GM18511 (cell line): Measurements from ENCODE around the gene CD6.

Source experiments
- ATAC-seq: cut with Tn5 transposase; IDR thresholded peaks from one replicate; pipeline ENCODE4 v1.9.1; 2021; ENCODE audit warnings: mild to moderate bottlenecking, moderate library complexity; ENCODE audit not compliant: unreplicated experiment

The CD6 gene, protein sequence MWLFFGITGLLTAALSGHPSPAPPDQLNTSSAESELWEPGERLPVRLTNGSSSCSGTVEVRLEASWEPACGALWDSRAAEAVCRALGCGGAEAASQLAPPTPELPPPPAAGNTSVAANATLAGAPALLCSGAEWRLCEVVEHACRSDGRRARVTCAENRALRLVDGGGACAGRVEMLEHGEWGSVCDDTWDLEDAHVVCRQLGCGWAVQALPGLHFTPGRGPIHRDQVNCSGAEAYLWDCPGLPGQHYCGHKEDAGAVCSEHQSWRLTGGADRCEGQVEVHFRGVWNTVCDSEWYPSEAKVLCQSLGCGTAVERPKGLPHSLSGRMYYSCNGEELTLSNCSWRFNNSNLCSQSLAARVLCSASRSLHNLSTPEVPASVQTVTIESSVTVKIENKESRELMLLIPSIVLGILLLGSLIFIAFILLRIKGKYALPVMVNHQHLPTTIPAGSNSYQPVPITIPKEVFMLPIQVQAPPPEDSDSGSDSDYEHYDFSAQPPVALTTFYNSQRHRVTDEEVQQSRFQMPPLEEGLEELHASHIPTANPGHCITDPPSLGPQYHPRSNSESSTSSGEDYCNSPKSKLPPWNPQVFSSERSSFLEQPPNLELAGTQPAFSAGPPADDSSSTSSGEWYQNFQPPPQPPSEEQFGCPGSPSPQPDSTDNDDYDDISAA

DNA sequence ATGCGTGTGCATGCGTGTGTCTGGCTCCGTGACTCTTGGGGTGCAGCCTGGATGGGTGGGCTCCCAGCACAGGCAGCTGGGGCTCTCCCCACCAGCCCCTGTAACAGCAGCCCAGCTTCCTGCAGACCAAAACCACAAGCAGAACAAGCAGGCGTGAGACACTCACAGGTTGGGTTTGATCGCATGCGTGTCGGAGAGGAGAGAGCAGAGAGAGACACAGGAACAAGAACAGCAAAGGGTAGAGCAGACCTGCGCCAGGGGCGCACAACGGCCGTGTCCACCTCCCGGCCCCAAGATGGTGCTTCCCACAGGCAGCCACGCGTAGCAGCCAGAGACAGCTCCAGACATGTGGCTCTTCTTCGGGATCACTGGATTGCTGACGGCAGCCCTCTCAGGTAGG, at the start of gene CD6:
Gene CD6 (plus strand): TSS at position 161 of the 400 bp plus-strand sequence. CDS start 186 bp downstream, at position 347.
- ATAC-seq = no peak

DNA sequence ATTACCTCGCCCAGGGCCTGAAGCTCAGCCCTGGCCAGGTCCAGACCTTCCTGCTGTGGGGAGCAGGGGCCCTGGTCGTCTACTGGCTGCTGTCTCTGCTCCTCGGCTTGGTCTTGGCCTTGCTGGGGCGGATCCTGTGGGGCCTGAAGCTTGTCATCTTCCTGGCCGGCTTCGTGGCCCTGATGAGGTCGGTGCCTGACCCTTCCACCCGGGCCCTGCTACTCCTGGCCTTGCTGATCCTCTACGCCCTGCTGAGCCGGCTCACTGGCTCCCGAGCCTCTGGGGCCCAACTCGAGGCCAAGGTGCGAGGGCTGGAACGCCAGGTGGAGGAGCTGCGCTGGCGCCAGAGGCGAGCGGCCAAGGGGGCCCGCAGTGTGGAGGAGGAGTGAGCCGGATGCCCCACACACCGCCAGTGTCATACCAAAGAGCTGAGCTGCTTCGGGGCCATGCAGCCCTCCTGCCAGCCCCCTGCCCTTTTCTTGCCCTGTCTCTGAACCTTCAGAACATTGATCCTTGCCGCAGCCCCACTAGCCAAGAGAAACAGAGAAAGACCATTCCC, 49.6 kb upstream of the CD6 start:
- no peak for ATAC-seq

DNA sequence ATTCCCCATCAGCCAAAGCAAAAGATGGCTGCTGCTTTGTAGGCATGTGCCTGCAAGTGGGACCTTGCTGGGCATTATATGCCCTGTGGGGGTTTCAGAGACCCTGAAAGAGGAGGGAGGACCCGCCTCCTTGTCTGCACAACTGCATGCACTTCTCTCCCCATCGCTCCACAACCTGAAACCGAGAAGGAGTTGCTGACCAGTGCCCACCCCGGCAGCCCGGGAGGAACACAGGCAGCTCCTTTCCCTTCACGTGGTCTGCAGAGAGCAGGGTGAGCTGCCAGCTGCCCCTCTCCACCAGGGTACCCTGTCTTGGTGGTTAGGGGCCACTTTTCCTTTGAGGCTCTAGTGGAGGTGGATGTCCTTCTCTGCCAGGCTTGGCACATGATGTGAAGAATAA, 48.6 kb upstream of the CD6 start:
- ATAC-seq = no peak

DNA sequence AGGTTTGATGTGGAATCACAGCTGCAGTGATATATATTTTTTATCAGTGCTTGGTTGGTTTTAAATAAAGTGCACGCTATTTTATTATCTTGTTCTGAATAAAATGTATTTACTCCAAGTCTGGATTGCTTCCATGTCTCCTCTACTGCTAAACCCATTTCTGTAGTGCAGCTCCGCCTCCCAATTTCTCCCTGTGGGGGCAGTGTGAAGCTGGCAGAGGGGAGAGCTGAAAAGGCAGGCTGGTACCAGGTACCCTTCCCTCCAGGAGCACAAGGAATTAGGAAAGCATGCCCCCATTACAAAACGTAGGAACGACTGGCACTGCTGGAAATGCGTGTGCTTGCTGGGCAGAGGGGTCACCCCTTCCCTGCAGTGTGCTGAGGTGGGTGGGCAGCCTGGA, 48.2 kb upstream of the CD6 start:
- ATAC-seq = no peak

DNA sequence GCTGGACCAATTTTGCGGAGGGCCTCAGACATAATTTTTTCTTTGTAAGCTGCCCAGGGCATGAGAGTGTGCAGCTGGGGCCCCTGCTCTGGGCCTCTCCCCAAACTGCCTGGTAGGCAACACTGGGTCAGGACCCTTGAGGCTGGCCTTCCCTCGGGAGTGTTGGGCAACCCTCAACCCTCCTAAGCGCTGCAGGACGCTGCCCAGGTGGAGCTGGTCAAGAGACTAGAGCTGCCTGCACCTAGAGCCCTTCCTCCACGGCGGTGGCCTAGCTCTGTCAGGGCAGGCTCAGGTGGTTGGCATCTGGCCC, 47.7 kb upstream of the CD6 start:
- no peak for ATAC-seq

DNA sequence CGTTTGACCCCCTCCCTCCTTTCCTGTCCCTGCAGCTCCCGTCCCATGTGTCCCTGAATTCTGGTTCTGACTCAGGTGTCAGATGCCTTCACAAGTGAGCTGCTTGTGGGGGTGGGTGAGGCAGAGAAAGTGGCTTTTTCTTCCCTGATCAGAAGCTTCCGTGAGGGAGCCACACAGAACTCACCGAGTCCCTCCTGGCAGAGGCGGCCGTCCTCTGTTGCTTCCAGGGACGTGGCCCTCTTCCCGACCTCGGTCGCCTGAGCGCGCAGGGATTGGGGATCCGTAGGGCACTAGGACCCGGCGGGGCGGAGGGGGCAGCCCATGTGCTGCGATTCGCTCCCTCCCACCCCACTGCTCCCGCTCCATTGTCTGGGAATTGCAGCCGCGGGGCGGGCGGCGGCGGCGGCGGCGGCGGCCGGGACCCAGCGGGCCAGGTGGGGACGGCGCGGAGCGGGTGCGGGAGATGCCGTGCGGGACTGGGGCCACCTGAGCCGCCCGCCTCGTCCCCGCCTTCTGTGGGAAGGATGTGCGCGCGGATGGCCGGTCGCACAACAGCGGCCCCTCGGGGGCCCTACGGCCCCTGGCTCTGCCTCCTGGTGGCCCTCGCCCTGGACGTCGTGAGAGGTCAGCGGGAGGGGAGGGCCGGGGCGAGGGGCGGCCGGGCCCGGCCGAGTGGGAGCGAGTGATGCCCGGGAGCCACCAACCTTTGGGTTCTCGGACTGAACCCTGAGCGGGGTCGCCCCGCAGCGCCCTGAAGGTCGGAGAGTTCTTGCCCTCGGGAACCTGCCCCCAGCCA, 47.2 kb upstream of the CD6 start, which contains the start of gene TMEM132A:
Gene TMEM132A (plus strand): TSS at position 351 of the 796 bp plus-strand sequence. CDS start 174 bp downstream, at position 525.
- ATAC-seq = peak; percentile 58

DNA sequence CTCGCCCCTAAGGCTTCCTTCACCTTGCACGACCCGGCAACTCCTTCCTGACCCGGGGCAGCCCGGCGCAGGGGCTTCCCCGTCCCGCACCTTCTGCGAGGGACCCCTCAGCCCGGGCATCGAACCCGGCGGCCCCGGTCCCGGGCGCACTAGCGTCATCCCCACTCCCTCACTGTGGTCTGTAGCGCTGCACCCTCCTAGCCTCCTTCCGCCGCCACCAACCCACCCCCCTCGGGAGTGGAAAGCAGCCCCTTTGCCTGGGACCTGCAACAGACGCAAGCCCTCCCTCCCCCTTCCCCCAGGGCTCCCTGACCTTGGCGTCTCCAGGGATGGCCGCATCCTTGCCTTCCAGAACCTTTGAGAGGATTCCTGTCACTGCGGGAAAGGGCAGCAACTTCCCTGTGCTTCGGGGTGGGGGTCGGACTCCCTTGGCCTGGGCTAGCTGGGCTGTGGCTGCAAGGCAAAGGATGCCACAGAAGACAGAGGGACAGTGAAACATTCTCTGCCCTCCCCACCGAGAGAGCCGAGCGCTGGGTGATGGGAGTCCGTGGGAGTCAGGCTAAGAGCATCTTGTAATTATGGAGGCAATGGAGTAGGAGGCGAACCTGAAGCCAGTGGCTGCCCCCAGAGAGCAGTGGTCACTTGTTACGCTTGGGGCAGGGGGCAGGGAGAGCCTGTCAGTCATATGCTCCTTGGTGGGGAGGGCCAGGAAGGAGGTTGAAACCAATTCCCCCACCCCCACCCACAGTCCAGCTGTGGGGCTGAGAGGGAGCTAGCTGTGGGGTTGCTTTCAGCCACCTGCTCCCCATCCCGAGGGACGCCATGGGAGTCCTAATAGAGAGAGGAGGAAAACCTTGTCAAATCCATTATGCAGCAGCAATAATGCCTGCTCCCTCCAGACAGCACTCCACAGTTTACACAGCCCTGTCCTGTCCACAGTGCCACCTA, 46.3 kb upstream of the CD6 start:
- peak; percentile 31 for ATAC-seq

DNA sequence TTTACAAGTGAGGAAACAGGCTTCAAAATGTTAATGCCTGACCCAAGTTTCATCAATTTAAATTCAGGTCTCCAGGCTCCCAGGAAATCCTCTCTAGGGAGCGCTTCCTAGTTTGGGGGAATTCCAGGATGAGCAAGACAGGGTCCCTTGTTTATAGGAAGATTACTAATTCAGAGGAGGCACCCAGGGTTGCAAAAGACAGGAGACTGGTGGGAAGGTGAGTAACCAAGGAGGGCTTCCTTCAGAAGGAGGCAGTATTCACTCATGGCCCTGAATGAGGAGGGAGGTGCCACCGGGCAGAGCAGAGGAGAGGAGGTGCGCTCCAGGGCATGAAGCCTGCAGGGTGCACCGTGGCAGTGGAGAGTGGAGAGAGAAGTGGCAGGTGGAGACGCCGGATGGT, 45.6 kb upstream of the CD6 start:
- ATAC-seq = no peak

DNA sequence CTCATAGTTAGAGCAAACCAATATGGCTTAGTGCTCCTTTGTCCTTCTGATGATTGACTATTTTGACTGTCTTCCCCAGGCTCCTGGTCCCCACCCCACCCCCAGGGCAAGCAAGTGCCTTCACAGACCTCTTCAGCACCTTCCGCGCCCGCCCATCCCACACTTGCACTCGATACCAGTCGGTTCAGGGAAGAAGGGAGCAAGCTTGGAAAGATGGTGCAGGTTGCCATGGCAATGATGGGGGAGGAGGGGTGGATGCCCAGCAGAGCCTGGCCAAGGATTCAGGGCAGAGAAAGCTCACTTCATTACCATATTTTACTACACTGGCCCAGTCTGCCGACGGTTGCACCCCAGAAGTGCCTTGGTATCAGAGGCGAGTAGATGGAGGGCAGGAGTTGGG, 45.0 kb upstream of the CD6 start:
- no peak for ATAC-seq

DNA sequence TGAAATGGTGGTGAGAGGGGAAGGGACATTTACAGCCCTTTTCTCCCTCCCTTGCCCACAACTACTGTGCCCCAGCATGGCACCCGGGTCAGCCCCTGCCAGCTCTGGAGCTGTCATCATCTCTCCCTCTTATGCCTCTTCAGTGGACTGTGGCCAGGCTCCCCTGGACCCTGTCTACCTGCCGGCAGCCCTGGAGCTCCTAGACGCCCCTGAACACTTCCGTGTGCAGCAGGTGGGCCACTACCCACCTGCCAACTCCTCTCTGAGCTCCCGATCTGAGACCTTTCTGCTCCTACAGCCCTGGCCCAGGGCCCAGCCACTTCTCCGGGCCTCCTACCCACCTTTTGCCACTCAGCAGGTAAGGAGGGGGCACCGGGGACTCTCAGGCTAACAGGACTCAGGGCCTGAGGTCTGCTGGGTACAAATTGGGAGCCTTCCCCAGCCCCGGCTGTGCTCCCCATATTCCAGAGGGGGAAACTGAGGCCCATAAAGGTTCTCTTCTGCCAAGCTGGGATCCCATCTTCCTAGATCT, 44.4 kb upstream of the CD6 start:
- ATAC-seq = no peak

DNA sequence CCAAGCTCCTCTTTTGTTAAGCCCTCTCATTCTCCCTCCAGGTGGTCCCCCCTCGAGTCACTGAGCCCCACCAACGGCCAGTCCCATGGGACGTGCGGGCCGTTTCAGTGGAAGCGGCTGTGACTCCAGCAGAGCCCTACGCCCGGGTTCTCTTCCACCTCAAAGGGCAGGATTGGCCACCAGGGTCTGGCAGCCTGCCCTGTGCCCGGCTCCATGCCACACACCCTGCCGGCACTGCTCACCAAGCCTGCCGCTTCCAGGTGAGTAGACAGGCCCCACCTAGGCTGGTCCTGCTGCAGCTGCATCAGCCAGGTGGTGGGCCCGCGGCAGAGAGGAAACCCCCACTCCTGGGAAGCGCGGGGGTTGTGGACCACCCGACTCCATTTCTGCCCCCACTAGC, 43.9 kb upstream of the CD6 start:
- ATAC-seq = no peak

DNA sequence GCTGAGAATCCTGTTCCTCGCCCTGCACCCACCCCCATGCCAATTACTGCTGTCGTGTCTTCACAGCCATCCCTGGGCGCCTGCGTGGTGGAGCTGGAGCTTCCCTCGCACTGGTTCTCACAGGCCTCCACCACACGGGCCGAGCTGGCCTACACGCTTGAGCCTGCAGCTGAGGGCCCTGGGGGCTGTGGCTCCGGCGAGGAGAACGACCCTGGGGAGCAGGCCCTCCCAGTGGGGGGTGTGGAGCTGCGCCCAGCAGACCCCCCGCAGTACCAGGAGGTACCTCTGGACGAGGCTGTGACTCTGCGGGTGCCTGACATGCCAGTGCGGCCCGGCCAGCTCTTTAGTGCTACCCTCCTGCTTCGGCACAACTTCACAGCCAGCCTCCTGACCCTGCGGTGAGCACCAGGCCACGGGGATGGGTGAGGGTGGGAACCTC, 42.9 kb upstream of the CD6 start:
- no peak for ATAC-seq

DNA sequence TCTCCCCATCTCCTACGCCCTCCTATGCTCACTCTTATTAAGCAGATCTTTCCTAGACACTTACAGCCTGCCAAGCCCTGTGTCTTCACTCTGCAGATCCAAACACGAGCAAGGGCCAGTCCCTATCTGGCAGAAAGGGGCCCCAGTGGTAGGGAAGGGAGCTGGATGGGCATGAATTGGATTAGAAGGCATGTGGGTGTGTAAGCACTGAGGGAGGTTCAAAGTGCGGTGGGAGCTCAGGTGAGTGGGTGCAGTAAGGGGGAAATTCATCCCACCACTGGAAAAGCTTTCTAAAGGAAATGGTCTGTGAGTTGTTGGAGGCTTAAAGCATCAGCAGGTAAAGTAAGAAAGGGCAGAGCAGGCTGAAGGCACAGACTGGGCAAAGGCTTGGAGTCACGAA, 41.7 kb upstream of the CD6 start:
- ATAC-seq = no peak

DNA sequence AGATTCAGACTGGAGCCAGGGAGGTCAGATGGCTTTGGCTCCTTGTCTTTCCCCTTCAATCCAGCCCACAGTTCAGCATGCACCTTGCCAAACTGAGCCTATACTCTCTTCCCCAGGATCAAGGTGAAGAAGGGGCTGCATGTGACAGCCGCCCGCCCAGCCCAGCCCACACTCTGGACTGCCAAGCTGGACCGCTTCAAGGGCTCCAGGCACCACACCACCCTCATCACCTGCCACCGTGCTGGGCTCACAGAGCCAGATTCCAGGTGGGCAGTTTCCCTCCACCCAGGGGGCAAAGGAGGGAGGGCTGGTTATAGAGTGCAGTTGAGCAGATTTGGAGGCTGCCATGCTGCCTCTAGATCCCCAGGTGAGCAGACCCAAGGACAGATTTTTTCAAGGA, 41.1 kb upstream of the CD6 start:
- ATAC-seq = no peak

DNA sequence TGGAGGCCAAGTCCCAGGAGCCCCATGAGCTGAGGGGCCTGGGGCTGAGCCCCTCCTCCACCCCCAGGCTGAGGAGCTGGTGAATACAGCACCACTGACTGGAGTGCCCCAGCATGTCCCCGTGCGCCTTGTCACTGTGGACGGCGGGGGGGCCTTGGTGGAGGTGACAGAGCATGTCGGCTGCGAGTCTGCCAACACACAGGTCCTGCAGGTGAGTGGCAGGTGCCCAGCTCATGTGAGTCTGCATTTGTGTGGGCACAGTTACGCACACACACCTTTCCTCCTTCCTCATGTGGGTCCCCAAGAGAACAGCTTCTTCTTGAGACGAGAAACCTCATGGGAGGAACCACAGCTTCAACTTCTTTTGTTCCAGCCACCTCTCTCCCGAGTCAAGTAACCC, 39.6 kb upstream of the CD6 start:
- ATAC-seq = no peak

DNA sequence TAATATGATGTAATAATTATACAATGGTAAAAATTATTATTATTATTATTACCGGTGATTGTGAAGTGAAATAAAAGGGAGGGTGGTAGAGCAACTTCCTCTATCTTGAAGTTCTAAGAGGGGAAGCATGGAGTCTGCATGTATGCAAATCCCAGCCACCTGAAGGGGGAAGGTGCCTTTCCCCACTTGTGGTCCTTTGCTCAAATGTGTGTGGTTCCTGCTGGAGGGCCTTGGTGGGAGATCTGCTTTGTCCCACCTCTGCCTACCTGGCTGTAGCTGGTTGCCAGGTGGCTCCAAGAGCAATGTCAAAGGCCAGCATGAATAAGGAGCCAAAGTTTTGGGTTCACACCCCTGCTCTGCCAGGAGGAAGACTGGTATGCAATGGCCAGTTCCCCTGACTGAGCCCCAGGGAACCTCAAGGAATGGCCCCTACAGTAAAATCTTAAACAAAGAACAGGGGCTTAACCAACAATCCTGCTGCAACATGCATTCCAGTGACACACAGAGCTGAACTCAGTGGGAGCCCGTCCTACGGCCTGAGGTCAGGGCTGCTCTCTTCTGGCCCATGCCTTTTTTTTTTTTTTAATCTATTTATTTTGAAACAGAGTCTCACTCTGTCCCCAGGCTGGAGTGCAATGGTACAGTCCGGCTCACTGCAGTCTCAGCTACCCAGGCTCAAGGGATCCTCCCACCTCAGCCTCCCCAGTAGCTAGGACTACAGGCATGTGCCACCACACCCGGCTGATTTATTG, 38.7 kb upstream of the CD6 start:
- ATAC-seq = no peak

DNA sequence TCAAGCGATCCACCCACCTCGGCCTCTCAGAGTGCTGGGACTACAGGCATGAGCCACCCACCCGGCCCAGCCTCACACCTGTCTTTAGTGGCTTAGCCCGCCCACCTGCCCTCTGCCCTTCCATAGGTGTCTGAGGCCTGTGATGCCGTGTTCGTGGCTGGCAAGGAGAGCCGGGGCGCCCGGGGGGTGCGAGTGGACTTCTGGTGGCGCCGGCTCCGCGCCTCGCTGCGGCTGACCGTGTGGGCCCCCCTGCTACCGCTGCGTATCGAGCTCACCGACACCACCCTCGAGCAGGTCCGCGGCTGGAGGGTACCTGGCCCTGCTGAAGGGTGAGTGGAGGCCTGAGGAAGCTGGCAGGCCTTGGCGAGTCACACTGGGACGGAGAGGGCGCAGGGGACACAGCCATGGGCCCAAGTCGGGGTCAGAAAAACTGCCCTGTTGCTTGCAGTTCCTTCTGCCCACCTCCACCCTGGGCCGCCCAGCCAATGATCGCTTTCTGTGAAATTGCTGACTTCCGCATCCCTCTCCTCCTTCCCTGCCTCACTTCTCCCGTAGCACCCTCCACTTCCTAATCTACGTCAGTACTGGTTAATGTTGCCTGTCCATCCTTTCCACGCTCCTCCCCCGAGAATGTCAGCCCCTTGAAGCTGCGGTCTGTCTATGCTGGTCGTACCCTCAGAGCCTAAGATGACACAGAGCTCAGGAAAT, 37.9 kb upstream of the CD6 start:
- ATAC-seq = no peak

DNA sequence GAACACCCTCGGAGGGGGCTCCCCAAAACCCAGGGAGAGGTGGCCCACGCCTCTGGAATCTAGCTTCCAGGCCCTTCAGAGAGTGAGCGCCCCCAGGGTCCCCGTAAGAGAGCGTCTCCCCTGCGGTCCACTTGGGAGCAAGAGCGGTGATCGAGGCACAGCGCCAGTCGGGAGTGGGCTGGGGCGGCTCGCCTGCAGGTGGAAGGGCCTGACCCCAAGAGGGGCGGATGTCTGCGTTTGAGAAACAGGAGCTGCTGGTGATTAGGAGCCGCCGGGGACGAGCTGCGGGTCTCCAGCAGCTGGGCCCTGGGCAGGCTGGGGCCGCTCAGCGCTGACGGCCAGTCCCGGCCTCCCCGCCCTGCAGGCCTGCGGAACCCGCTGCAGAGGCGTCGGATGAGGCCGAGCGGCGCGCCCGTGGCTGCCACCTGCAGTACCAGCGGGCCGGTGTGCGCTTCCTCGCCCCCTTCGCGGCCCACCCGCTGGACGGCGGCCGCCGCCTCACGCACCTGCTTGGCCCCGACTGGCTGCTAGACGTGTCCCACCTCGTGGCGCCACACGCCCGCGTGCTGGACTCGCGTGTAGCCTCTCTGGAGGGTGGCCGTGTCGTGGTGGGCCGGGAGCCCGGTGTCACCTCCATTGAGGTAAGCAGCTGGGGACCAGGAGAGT, 37.2 kb upstream of the CD6 start:
- no peak for ATAC-seq
